Measurements from ENCODE around the gene BEND6.
A peak's percentile ranks its signal among the peaks of the same experiment; 100 is the strongest.

Gene BEND6

DNA sequence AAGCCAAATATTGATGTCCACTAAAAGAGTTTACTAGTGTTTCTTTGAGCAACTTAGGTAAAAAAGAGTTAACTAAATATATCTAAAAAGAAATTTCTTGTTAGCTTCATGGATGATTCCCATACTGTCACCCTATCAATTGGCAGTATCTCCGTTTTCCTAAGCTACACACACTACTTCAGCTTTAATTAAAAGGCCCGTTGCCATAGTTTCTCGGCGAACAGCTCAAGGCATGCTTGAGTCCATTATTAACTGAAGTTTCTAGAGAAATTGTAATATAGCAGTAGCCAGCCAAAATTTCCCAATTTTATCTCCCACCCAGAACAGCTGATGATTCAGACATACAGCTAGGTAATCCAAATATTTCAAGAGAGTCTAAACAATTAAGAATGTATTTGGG lies 20.0 kb upstream of the BEND6 start:
- Histone ChIP-seq H2BK5ac (ENCODE audit: low read length) (no peak overlapping the region), H3K9ac (ENCODE audit: low read length) (no peak overlapping the region), H3K56ac (ENCODE audit: low read length) (no peak overlapping the region), H3K4ac (ENCODE audit: low read depth, low read length) (no peak overlapping the region), H3K36me3 (ENCODE audit: control insufficient read depth, insufficient read depth, low read length) (no peaks in the 10 kb centered on the region), H2BK15ac (replicated peaks; ENCODE audit: low read depth) (no peak overlapping the region), H2BK120ac (ENCODE audit: low read depth, low read length) (no peak overlapping the region), H3K79me2 (ENCODE audit: control insufficient read depth, insufficient read depth, low read length) (no peaks in the 10 kb centered on the region), H3K79me1 (ENCODE audit: low read length) (no peaks in the 10 kb centered on the region), H3K4me1 (ENCODE audit: control insufficient read depth, low read depth, low read length) (no peaks in the 10 kb centered on the region), H4K8ac (ENCODE audit: low read depth, low read length) (no peak overlapping the region), H3K27ac (ENCODE audit: low read depth, low read length) (no peak overlapping the region), H4K5ac (ENCODE audit: low read length) (no peak overlapping the region), H3K4me2 (ENCODE audit: low read length) (no peak overlapping the region), H2AK5ac (ENCODE audit: low read length) (no peak overlapping the region), H3K18ac (ENCODE audit: low read length) (no peak overlapping the region), H3K23ac (ENCODE audit: low read length) (no peak overlapping the region), H3K4me3 (ENCODE audit: low read length) (no peak overlapping the region), H3K27me3 (ENCODE audit: insufficient read depth, low read length, poor library complexity) (no peaks in the 10 kb centered on the region)
- no peak for DNase-seq
- no CpG with 5 or more reads among the region's 4 CpGs for WGBS (ENCODE audit: extremely low coverage, insufficient coverage, low lambda C conversion rate)

GRCh38 chr6:56936466-56936865 lies 18.4 kb upstream of the BEND6 start:
- Histone ChIP-seq H2BK5ac (ENCODE audit: low read length) (no peak overlapping the region), H3K4me1 (ENCODE audit: control insufficient read depth, low read depth, low read length) (no peaks in the 10 kb centered on the region), H2BK120ac (ENCODE audit: low read depth, low read length) (no peak overlapping the region), H3K36me3 (ENCODE audit: control insufficient read depth, insufficient read depth, low read length) (no peaks in the 10 kb centered on the region), H4K5ac (ENCODE audit: low read length) (no peak overlapping the region), H3K4me2 (ENCODE audit: low read length) (no peak overlapping the region), H4K8ac (ENCODE audit: low read depth, low read length) (no peak overlapping the region), H3K56ac (ENCODE audit: low read length) (no peak overlapping the region), H3K79me2 (ENCODE audit: control insufficient read depth, insufficient read depth, low read length) (no peaks in the 10 kb centered on the region), H2AK5ac (ENCODE audit: low read length) (no peak overlapping the region), H3K27me3 (ENCODE audit: insufficient read depth, low read length, poor library complexity) (no peaks in the 10 kb centered on the region), H3K18ac (ENCODE audit: low read length) (no peak overlapping the region), H3K27ac (ENCODE audit: low read depth, low read length) (no peak overlapping the region), H3K9ac (ENCODE audit: low read length) (no peak overlapping the region), H3K23ac (ENCODE audit: low read length) (no peak overlapping the region), H2BK15ac (replicated peaks; ENCODE audit: low read depth) (no peak overlapping the region), H3K79me1 (ENCODE audit: low read length) (no peaks in the 10 kb centered on the region), H3K4ac (ENCODE audit: low read depth, low read length) (no peak overlapping the region), H3K4me3 (ENCODE audit: low read length) (no peak overlapping the region)
- no peak for DNase-seq
- WGBS (ENCODE audit: extremely low coverage, insufficient coverage, low lambda C conversion rate) = no CpG with 5 or more reads among the region's 4 CpGs

DNA sequence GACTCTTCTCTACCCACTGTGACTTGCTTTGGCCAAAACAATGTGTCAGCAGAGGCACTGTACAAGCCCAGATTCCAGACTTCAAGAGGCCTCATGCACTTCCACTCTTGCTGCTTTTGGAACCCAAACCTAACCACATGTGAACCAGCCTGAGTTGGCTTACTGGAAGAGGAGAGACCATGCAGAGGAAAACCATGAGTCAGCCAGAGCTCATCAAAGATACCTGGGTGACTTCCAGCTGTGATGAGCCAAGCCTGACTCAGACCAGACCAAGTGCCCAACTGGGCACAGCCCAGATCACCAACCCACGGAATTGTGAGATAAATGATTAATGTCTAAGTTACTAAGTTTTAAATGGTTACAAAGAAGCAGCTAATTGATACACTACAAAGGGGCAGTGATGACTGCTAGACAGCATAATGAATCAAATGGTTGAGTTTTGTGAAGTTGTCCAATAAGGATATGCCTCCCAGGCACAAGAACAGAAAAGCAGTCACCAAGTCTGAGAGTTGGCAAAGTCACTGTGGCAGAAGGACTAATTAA lies 16.2 kb upstream of the BEND6 start:
- Histone ChIP-seq H2BK5ac (ENCODE audit: low read length) (no peak overlapping the region), H3K56ac (ENCODE audit: low read length) (no peak overlapping the region), H4K8ac (ENCODE audit: low read depth, low read length) (no peak overlapping the region), H2BK120ac (ENCODE audit: low read depth, low read length) (no peak overlapping the region), H3K36me3 (ENCODE audit: control insufficient read depth, insufficient read depth, low read length) (no peaks in the 10 kb centered on the region), H3K27me3 (ENCODE audit: insufficient read depth, low read length, poor library complexity) (no peaks in the 10 kb centered on the region), H3K4ac (ENCODE audit: low read depth, low read length) (no peak overlapping the region), H2BK15ac (replicated peaks; ENCODE audit: low read depth) (no peak overlapping the region), H3K4me3 (ENCODE audit: low read length) (no peak overlapping the region), H3K23ac (ENCODE audit: low read length) (no peak overlapping the region), H2AK5ac (ENCODE audit: low read length) (no peak overlapping the region), H4K5ac (ENCODE audit: low read length) (no peak overlapping the region), H3K4me2 (ENCODE audit: low read length) (no peak overlapping the region), H3K79me2 (ENCODE audit: control insufficient read depth, insufficient read depth, low read length) (no peaks in the 10 kb centered on the region), H3K79me1 (ENCODE audit: low read length) (no peaks in the 10 kb centered on the region), H3K27ac (ENCODE audit: low read depth, low read length) (no peak overlapping the region), H3K9ac (ENCODE audit: low read length) (no peak overlapping the region), H3K18ac (ENCODE audit: low read length) (no peak overlapping the region), H3K4me1 (ENCODE audit: control insufficient read depth, low read depth, low read length) (no peaks in the 10 kb centered on the region)
- no CpG with 5 or more reads among the region's 1 CpG for WGBS (ENCODE audit: extremely low coverage, insufficient coverage, low lambda C conversion rate)
- DNase-seq = peak; percentile 36

DNA sequence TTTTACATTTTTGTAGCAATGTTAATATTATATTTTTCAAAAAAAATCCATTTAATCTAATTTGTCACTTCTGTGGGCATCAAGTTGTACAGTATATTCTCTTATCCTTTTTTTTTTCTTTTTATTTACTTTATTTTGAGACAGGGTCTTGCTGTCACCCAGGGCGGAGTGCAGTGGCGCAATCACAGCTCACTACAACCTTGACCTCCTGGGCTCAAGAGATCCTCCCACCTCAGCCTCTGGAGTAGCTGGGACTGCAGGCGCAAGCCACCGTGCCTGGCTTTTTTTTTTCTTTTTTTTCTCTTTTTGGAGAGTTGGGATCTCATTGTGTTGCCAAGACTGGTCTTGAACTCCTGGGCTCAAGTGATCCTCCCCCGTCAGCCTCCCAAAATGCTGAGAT lies 14.4 kb upstream of the BEND6 start:
- Histone ChIP-seq H3K4me3 (ENCODE audit: low read length) (no peak overlapping the region), H3K4me1 (ENCODE audit: control insufficient read depth, low read depth, low read length) (no peaks in the 10 kb centered on the region), H3K4ac (ENCODE audit: low read depth, low read length) (no peak overlapping the region), H2AK5ac (ENCODE audit: low read length) (no peak overlapping the region), H2BK5ac (ENCODE audit: low read length) (no peak overlapping the region), H3K27me3 (ENCODE audit: insufficient read depth, low read length, poor library complexity) (no peaks in the 10 kb centered on the region), H3K79me2 (ENCODE audit: control insufficient read depth, insufficient read depth, low read length) (no peaks in the 10 kb centered on the region), H3K4me2 (ENCODE audit: low read length) (no peak overlapping the region), H3K18ac (ENCODE audit: low read length) (no peak overlapping the region), H4K5ac (ENCODE audit: low read length) (no peak overlapping the region), H3K9ac (ENCODE audit: low read length) (no peak overlapping the region), H4K8ac (ENCODE audit: low read depth, low read length) (no peak overlapping the region), H3K79me1 (ENCODE audit: low read length) (no peaks in the 10 kb centered on the region), H2BK15ac (replicated peaks; ENCODE audit: low read depth) (no peak overlapping the region), H3K36me3 (ENCODE audit: control insufficient read depth, insufficient read depth, low read length) (no peaks in the 10 kb centered on the region), H2BK120ac (ENCODE audit: low read depth, low read length) (no peak overlapping the region), H3K23ac (ENCODE audit: low read length) (no peak overlapping the region), H3K27ac (ENCODE audit: low read depth, low read length) (no peak overlapping the region), H3K56ac (ENCODE audit: low read length) (no peak overlapping the region)
- no CpG with 5 or more reads among the region's 5 CpGs for WGBS (ENCODE audit: extremely low coverage, insufficient coverage, low lambda C conversion rate)
- no peak for DNase-seq

DNA sequence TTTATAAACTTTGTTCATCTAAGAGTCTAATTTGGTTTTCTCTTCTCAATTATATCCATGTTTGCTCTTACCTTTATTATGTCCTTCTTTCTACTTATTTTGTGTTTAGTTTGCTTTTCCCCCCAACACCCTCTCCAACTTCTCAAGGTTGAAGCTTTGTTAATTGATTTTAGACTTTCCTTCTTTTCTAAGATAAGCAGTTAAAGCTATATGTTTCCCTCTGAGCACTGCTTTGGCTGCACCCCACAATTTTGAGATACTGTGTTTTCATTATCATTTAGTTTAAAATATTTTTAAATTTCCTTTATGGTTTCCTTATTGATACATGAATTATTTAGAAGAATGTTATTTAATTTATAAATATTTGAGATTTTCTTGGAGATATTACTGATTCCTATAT lies 13.9 kb upstream of the BEND6 start:
- Histone ChIP-seq H4K5ac (ENCODE audit: low read length) (no peak overlapping the region), H3K79me2 (ENCODE audit: control insufficient read depth, insufficient read depth, low read length) (no peaks in the 10 kb centered on the region), H3K18ac (ENCODE audit: low read length) (no peak overlapping the region)

GRCh38 chr6:56944661-56945060 lies 10.2 kb upstream of the BEND6 start:
- no peaks in the 10 kb centered on the region for H3K79me2 ChIP-seq (ENCODE audit: control insufficient read depth, insufficient read depth, low read length)
- H4K5ac ChIP-seq (ENCODE audit: low read length) = no peak overlapping the region
- no peak overlapping the region for H3K4me2 ChIP-seq (ENCODE audit: low read length)
- no peaks in the 10 kb centered on the region for H3K27me3 ChIP-seq (ENCODE audit: insufficient read depth, low read length, poor library complexity)
- H2BK5ac ChIP-seq (ENCODE audit: low read length) = no peak overlapping the region
- no peak for DNase-seq
- no peaks in the 10 kb centered on the region for H3K36me3 ChIP-seq (ENCODE audit: control insufficient read depth, insufficient read depth, low read length)
- H2BK120ac ChIP-seq (ENCODE audit: low read depth, low read length) = no peak overlapping the region
- H3K79me1 ChIP-seq (ENCODE audit: low read length) = no peaks in the 10 kb centered on the region
- H3K56ac ChIP-seq (ENCODE audit: low read length) = no peak overlapping the region
- no peaks in the 10 kb centered on the region for H3K4me1 ChIP-seq (ENCODE audit: control insufficient read depth, low read depth, low read length)
- no peak overlapping the region for H3K4me3 ChIP-seq (ENCODE audit: low read length)
- no peak overlapping the region for H3K23ac ChIP-seq (ENCODE audit: low read length)
- H4K8ac ChIP-seq (ENCODE audit: low read depth, low read length) = no peak overlapping the region
- no peak overlapping the region for H3K9ac ChIP-seq (ENCODE audit: low read length)
- no peak overlapping the region for H3K4ac ChIP-seq (ENCODE audit: low read depth, low read length)
- no peak overlapping the region for H3K18ac ChIP-seq (ENCODE audit: low read length)
- H2AK5ac ChIP-seq (ENCODE audit: low read length) = no peak overlapping the region
- H2BK15ac ChIP-seq (replicated peaks; ENCODE audit: low read depth) = no peak overlapping the region
- no peak overlapping the region for H3K27ac ChIP-seq (ENCODE audit: low read depth, low read length)

More for the DNA sequence above, 13.9 kb upstream of the BEND6 start:
- H3K27ac ChIP-seq (ENCODE audit: low read depth, low read length) = no peak overlapping the region
- H3K27me3 ChIP-seq (ENCODE audit: insufficient read depth, low read length, poor library complexity) = no peaks in the 10 kb centered on the region
- H2BK15ac ChIP-seq (replicated peaks; ENCODE audit: low read depth) = no peak overlapping the region
- no peak overlapping the region for H2AK5ac ChIP-seq (ENCODE audit: low read length)
- H3K4me3 ChIP-seq (ENCODE audit: low read length) = no peak overlapping the region
- no peak overlapping the region for H3K56ac ChIP-seq (ENCODE audit: low read length)
- H2BK120ac ChIP-seq (ENCODE audit: low read depth, low read length) = no peak overlapping the region
- H3K4me2 ChIP-seq (ENCODE audit: low read length) = no peak overlapping the region
- H2BK5ac ChIP-seq (ENCODE audit: low read length) = no peak overlapping the region
- DNase-seq = no peak
- H3K23ac ChIP-seq (ENCODE audit: low read length) = no peak overlapping the region
- H3K4ac ChIP-seq (ENCODE audit: low read depth, low read length) = no peak overlapping the region
- no peak overlapping the region for H4K8ac ChIP-seq (ENCODE audit: low read depth, low read length)
- no peaks in the 10 kb centered on the region for H3K4me1 ChIP-seq (ENCODE audit: control insufficient read depth, low read depth, low read length)
- no peaks in the 10 kb centered on the region for H3K79me1 ChIP-seq (ENCODE audit: low read length)
- no peaks in the 10 kb centered on the region for H3K36me3 ChIP-seq (ENCODE audit: control insufficient read depth, insufficient read depth, low read length)
- H3K9ac ChIP-seq (ENCODE audit: low read length) = no peak overlapping the region
